Cortex of kidney (tissue), 1 donor: Measurements from ENCODE around the gene OR5B21.

Source experiments
- DNase-seq: peaks from one replicate; lab custom pipeline; 2025; lab: John Stamatoyannopoulos, UW

OR5B21 gene

DNA sequence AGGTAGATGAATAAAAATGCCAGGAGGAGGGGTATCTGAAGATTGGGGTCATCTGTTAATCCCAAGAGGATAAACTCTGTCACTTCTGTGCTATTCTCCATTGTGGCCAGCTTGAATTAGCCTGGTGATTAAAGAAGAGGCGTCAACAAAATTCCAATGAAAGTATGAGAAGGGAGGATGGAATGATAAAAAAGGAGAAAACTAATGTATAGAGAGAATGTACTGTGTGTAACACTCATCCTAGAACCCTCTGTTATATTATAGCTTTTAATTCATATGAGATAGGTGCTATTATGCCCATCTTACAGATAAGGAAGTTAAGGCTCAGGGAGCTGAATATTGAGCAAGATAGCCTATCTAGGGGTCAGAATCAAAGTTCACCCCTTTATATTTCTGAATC is at the start of gene OR5B21:
Gene OR5B21, minus strand, starts transcription at position 101 of the 400 bp plus-strand sequence. Its CDS starts 0 bp downstream, at position 101.
- DNase-seq = no peak

DNA sequence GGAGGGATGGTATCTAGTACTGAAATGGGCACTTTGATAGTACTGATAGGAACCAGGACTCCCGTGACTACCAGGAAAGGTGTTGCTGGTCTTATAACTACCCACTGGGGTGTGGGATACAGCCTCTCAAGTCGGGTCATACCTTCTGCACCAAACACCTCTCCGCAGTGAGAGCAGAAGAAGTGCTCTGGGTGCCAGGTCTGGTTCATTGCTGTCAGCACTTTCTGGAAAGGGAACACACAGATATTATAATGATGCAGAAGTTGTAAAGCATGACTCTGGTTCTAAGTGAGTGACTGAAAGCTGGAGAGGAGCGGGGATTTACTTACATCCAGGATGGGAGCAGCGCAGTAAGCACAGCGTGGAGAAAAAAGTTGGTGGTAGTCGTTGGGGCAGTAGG is 41.7 kb upstream of the OR5B21 start:
- no peak for DNase-seq

DNA sequence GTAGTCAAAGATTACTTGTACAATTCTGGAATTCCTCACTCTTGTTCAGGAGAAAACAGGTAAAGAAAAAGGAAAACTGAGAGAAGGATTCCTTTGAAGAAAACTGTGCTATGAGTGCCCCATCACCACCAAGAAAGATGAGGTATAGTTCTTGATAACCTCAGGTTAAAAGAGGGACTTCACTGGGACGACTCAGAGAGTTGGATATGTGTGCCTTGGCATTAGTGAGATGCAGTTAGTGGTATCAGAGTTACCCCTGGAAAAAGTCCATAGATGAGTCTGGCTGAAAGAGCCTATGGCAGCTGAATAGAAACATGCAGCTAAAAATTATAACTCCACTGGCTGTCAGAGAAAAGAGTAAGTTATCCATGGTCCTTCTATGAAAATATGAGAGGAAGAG is 38.9 kb upstream of the OR5B21 start:
- no peak for DNase-seq

- no peak for DNase-seq
These were observed 24.0 kb upstream of the OR5B21 start for GRCh38 chr11:58531865-58532341.

- DNase-seq = no peak
These were observed 22.3 kb upstream of the OR5B21 start for GRCh38 chr11:58530236-58530635.

GRCh38 chr11:58527429-58527828 is 19.5 kb upstream of the OR5B21 start:
- no peak for DNase-seq

- DNase-seq = no peak
These were observed 18.8 kb upstream of the OR5B21 start for GRCh38 chr11:58526721-58527120.

DNA sequence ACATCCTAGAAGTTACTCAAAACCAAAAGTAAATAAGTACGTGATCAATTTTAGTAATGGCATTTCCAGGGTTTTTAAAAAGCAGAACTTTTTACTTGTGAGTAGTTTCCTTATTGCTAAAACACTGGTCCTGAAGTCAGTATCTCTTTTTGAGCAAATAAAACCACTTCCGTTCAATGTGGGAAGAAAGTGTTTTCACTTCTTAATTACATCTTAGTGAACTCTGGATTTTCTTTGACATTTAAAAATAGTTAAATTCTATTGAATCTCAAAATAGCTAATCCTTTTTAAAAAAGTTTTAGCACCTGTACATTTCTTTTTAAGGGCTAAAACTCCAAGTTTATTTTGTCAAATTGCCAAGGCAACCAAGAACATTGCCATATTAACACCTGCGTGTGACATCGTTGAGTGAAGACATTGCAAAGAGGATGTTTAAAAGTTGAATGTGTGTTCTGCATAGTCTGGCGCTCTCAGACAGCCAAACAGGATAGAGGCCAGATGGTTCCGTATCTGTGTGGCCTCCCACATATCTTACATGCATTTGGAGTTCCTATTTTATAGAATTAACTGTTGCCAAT is 17.2 kb upstream of the OR5B21 start:
- DNase-seq = no peak

DNA sequence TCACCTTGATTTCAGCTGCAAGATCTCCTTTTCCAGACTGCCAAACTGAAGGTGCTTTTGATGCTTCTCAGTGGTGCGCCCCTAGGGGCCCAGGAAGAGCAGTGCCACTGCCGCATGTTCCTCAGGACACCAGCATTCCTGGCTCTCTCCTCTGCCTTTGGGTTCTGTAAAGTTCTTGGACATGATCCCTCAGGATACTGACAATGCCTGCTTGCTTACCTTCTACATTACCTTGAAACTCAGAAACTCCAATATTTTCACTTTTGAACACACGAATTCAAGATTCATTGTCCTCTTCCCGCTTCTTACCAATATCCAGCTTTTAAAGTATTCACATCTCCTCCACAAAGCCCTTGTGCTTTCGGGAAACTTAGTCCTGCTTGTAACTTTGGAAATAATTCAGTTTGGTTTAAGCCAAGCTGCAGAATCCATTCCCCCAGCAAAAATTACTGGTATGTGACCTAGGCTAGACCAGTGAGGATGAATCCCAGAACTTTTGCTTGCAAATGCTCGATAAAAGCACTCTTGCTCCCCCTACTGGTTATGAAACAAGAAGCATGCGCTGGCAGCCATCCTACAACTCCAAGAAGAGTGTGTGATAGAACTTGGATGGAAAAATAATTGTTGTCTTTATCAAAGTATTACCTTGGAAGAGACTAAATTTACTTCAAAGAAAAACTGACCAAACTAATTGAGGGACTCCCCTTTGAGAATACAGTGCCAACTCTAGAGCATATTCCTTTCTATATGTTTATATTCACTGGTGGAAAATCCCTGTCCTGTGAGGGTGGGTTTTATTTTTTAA is 16.5 kb upstream of the OR5B21 start:
- DNase-seq = no peak

DNA sequence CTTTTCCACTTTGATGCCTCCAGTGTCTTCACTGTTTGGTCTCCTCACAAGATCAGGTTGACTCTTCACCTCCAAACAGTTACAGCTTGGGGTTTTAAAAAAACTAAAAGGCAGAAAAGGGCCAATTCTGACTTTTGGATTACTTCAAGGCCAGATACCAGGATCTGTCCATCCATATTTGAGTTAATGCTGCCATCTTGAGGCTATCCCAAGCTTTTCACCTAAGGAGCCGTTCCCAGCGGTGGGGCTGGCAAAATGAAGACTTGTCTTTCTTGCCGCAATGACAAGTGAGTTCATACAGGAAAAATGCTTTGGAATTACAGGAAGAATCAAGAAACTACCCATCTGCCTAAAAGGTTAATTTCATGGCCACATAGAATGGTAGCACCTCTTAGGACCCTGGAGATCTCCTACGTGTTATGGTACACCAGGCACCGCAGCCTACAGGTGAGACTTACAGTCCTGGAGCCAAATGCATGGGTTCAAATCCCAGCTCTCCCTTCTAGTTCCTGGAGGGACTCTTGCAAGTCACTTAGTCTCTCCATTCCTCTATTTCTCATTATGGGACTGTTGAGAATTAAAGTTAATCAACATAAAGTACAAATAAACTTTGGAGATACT is 6.0 kb upstream of the OR5B21 start:
- no peak for DNase-seq

DNA sequence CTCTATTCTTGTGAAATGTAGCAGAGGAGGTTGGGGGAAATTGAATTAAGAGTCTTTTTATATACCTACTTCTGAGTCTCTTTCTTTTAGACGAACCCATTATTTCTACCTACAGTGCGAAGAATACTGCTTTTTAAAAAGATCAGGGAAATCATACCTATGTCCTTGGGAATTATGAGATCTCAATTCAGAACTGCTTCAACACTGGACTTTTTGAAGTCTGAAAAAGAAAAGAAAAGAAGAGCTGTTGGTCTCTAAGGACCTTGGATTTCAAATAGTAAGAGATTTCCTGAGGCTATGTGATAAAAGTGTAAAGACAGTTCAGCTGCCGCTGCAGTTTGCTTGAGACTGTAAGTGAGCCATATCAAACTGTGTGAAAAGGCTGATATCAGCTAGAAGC is 3.7 kb upstream of the OR5B21 start:
- no peak for DNase-seq

DNA sequence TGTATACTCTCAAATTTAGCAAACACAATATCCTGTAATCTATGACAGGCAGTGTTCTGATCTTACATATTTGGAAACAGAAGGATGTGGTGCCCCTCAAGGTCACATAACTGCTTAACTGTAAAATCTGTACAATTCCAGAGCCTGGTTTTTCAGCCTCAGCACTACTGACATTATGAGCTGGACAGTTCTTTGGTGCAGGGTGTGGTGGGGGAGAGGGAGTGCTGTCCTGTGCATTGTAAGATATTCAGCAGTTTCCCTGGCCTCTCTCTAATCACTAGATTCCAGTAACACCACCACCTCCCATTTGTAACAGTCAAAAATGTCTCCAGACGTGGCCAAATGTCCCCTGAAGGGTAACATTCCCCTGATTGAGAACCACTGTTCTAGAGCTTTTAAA is 1.8 kb upstream of the OR5B21 start:
- no peak for DNase-seq

DNA sequence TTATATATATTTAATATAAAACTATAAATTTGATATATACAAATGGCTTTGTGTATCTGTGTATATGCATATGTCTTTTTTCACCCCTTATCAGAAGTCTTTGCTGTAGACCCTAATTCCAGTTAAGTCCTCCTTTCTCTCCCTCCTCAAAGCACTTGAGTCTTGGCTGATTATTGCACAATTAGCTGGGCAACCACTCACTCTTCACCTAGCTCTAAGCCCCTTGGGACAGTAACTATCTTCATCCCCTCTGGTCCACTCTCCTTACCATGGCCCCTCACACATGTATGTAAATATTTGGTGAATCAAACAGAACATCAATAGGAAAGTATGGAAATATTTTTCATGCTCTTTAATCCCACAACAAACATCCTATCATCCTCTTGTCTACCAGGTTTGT is 909 bp upstream of the OR5B21 start:
- DNase-seq = no peak

DNA sequence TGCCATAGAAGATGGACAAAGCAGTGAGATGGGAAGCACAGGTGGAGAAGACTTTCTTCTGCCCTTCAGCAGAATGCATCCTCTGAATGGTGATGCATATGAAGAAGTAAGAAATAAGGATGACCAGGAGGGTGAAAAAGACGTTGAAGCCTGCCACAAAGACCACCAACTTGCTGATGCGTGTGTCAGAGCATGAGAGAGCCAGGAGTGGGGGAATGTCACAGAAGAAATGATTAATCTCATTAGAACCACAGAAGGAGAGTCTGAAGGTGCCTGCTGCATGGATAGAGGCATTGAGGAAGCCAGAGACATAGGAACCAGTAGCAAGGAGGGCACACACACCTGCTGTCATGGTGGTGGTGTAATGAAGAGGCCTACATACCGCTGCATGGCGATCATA is 550 bp downstream of the OR5B21 start:
- DNase-seq = no peak

DNA sequence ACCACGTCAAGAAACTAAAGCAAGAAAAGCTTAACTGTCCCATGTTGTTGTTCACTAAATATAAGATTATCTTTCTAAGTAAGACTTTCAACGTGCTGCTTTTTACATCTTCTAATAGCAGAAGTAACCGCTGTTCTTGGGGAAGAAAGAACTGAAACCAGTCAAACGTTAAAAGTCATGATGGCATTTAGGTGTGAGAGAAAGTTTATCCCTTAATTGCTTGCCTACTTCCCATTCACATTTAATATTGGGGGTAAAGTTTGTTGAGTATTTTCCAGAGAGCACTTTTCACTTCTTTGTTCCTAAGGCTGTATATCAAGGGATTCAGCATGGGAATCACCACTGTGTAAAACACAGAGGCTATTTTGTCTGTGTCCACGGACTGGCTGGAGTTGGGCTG is 970 bp downstream of the OR5B21 start:
- no peak for DNase-seq

DNA sequence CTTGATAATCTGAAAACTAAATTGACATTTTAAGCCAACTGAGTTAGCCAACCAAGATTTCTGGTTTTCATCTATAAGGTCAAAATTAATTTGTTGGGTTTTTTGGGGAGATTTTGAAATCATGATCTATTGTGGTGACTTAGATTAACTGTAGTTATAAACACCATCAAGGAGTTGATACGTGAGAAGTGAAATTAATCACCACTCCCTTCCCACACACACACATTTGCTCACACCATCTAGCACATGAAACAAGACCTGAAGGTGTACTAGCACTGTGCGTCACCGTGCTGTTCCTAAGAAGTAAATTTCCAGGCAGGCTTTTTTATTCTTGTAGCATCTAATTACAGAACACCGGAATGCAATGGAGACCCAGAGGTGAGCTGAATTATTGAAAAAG is 2.1 kb downstream of the OR5B21 start:
- no peak for DNase-seq

DNA sequence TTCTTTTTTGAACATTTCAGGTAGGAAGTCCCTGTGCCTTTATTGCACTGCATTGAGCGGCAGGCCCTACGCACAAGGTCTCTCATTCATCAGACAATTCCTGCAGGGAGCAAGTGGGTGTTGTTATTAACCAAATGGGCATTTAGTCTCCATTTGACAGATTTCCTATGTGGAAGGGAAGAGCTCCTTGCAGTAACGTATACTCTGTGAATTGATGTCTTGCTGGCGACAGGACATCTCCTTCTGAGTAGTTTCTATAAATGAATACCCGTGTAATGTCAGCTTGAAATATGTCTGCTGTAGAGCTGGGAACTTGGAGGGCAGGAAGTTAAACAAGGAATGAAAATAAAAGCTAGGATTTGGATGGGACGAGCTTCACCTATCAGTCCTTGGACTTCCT is 3.7 kb downstream of the OR5B21 start:
- no peak for DNase-seq

- DNase-seq = no peak
These were observed 4.5 kb downstream of the OR5B21 start for GRCh38 chr11:58503361-58503856.

GRCh38 chr11:58502004-58502403 is 5.9 kb downstream of the OR5B21 start:
- no peak for DNase-seq

DNA sequence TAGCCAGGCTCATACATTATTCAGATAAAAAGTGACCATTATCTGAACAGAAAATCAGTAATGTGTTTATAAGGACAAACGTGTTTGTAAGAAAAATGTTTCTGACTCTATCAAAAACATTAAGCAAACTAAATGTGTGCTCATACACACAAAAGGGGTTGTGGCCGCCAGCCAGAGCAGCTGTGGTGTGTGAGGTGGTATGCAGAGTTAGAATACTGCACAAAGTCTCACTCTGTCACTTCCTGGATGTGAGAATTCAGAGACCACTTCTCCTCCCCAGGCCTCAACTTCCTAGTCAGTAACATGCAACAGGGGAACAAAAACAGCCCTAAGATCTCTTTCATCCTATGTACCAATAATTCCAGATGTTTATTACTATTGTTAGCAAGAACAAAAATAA is 9.4 kb downstream of the OR5B21 start:
- DNase-seq = no peak

DNA sequence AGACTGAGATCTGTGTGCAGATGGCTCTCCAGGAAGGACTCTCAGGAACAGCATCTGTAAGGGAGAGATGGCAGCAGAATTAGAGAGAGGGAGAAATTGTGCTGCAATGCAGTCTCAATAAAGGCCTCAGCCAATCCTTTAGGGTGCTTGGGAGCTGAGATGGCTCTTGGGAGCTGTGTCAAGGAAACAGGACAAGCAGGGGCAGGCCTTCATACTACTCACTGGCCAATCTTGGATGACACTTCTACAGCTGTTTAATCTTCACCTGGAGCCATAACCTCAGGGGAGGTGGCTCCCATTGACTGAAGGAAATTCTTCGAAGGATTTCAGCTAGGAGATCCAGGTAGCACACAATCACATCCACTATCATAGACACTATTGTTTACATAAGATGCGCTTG is 10.0 kb downstream of the OR5B21 start:
- DNase-seq = no peak

- no peak for DNase-seq
These were observed 12.0 kb downstream of the OR5B21 start for GRCh38 chr11:58495906-58496305.

DNA sequence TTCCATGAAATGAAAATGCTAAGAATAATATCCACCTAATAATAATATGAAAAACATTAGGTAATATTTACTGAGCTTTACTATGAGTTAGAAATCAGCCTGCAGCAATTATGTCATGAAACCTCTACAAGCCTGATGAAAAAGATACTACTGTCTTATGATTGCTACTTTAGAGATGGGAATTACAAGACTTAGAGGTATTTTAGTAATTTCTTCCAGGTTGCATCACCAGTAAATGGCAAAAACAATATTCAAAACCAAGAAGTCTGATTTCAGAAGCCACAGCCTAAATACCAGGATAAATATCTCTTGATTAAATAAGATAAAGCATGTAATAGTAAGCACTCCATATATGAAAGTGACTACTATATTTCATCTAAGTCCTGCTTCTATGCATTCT is 13.8 kb downstream of the OR5B21 start:
- no peak for DNase-seq
